ENCODE data around the gene SMYD5.

DNA sequence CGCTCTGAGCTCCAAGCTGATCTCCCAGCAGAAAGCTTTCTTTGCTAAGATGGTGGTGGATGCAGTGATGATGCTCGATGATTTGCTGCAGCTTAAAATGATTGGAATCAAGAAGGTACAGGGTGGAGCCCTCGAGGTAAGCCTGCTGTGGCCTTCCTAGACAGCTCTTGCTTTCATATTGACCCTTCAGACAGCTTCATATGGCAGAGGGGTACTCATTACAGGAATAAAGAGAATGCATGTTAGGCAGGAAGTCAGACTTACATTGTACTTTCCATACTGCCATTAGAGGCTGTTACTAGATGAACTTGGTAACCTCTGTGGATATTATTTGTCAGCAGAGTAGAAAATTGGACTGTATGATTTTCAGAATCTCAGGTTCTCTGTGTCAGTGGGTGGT lies 30.5 kb downstream of the SMYD5 start:
- TF ChIP-seq CTCF (IDR thresholded peaks at IDR 0.05) = no peak
- TF ChIP-seq POLR2AphosphoS5 (IDR thresholded peaks at IDR 0.05) = no peak

Measured in breast epithelium (tissue), 3 donors.